ENCODE results near the gene ERC1. TPM values are rescaled to one million over a fixed set of nuclear protein-coding genes. Genes with fewer than 3 reads are reported as not detected.

ERC1 gene
- total and polyA plus RNA-seq, 2 of the 4 experiments (the other 2 are of a cell fraction) = 11.6 to 25.6 TPM

- ChIA-PET POLR2A (ENCODE audit: unreplicated experiment) (no interaction called here), CTCF (no interaction called here)
- H4K91ac ChIP-seq (ENCODE audit: insufficient read depth, low read depth, low read length) = no peak overlapping the region
- DNase-seq (no peak), ATAC-seq (ENCODE audit: low read depth) (no peak)
- no peak overlapping the region for H3K56ac ChIP-seq (ENCODE audit: extremely low read depth, insufficient read depth, low read length)
- peak overlapping the region; percentile 61 for H3K4ac ChIP-seq (ENCODE audit: low read depth, low read length)
- no peak overlapping the region for H3K4me3 ChIP-seq (ENCODE audit: insufficient read depth, low read depth, low read length)
- TF ChIP-seq CHD1 (IDR thresholded peaks at IDR 0.05; ENCODE audit: low read depth, low read length) = no peak
- TF ChIP-seq RAD21 (IDR thresholded peaks at IDR 0.05; ENCODE audit: low read length) = no peak
- TF ChIP-seq, protein P1, sequence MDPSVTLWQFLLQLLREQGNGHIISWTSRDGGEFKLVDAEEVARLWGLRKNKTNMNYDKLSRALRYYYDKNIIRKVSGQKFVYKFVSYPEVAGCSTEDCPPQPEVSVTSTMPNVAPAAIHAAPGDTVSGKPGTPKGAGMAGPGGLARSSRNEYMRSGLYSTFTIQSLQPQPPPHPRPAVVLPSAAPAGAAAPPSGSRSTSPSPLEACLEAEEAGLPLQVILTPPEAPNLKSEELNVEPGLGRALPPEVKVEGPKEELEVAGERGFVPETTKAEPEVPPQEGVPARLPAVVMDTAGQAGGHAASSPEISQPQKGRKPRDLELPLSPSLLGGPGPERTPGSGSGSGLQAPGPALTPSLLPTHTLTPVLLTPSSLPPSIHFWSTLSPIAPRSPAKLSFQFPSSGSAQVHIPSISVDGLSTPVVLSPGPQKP (IDR thresholded peaks at IDR 0.05; ENCODE audit: borderline replicate concordance, low read depth, low read length) = no peak
- TF ChIP-seq, protein P2, sequence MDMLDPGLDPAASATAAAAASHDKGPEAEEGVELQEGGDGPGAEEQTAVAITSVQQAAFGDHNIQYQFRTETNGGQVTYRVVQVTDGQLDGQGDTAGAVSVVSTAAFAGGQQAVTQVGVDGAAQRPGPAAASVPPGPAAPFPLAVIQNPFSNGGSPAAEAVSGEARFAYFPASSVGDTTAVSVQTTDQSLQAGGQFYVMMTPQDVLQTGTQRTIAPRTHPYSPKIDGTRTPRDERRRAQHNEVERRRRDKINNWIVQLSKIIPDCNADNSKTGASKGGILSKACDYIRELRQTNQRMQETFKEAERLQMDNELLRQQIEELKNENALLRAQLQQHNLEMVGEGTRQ (IDR thresholded peaks at IDR 0.05; ENCODE audit: low read depth, low read length) = no peak
- no peak for TF ChIP-seq CTCF (conservative IDR thresholded peaks at IDR 0.05; ENCODE audit: low read depth, low read length)
- TF ChIP-seq NFE2L2 (IDR thresholded peaks at IDR 0.05; ENCODE audit: low read depth, low read length) = no peak
- TF ChIP-seq FOS (IDR thresholded peaks at IDR 0.05; ENCODE audit: low read depth, low read length) = no peak
- TF ChIP-seq CEBPB (IDR thresholded peaks at IDR 0.05; ENCODE audit: low read depth, low read length) = no peak
- no peak for TF ChIP-seq MAZ (IDR thresholded peaks at IDR 0.05; ENCODE audit: borderline replicate concordance, low read depth, low read length)
- no peak for TF ChIP-seq RCOR1 (IDR thresholded peaks at IDR 0.05; ENCODE audit: insufficient replicate concordance, low read length)
- no peak for TF ChIP-seq MAFK (IDR thresholded peaks at IDR 0.05; ENCODE audit: low read depth, low read length)
- no peak for TF ChIP-seq MXI1 (IDR thresholded peaks at IDR 0.05; ENCODE audit: borderline replicate concordance, low read depth, low read length)
- H3K9ac ChIP-seq (ENCODE audit: low read depth, low read length) = no peak overlapping the region
- no peak overlapping the region for H3K18ac ChIP-seq (ENCODE audit: low read depth, low read length)
- no peaks in the 10 kb centered on the region; the same call in 1 of the 2 replicates for H3K4me1 ChIP-seq (ENCODE audit: control insufficient read depth, insufficient read depth, low read length)
- peaks cover 2% of the 10 kb centered on the region; the same call in 1 of the 2 replicates for H3K9me1 ChIP-seq (ENCODE audit: insufficient read depth, low read length)
- no peaks in the 10 kb centered on the region for H3K9me3 ChIP-seq (ENCODE audit: control insufficient read depth, insufficient read depth, low read length)
- H4K5ac ChIP-seq (ENCODE audit: low read depth, low read length) = no peak overlapping the region
- H3K4me2 ChIP-seq (ENCODE audit: low read depth, low read length) = no peak overlapping the region
- peak overlapping the region; percentile 68 for H2AK9ac ChIP-seq (replicated peaks; ENCODE audit: low read depth, low read length, poor library complexity)
- H3K14ac ChIP-seq (replicated peaks; ENCODE audit: low read depth, low read length) = peak overlapping the region; percentile 48; the same call in 1 of the 2 replicates
- H2AFZ ChIP-seq (replicated peaks; ENCODE audit: low read length, poor library complexity) = peak overlapping the region; percentile 27
- dilution Hi-C loops (cut with HindIII; ENCODE audit: low sequenced_read_pairs, unreplicated experiment) = no loop called here
- no peak overlapping the region for H2BK5ac ChIP-seq (ENCODE audit: low read depth, low read length, poor library complexity, severe bottlenecking)
- in situ Hi-C loops (cut with MboI; ENCODE audit: low sequenced_read_pairs) = no loop called here
- intact Hi-C loops (cut with micrococcal nuclease) = no loop called here
- H2BK120ac ChIP-seq (ENCODE audit: low read depth, low read length) = peak overlapping the region; percentile 40; the same call in 1 of the 2 replicates
- 0 out of 3 replicates have a peak overlapping the region, but pooled peaks have one; percentile 46 for H2BK15ac ChIP-seq (ENCODE audit: low read depth, low read length)
- BruUV-seq (replicated peaks) = no TSS peak
- H2AK5ac ChIP-seq (ENCODE audit: low read depth, low read length) = peak overlapping the region; percentile 35; the same call in 1 of the 2 replicates
- H4K20me1 ChIP-seq (ENCODE audit: insufficient read depth, low read length) = no peaks in the 10 kb centered on the region
- H3K79me1 ChIP-seq (ENCODE audit: low read depth in 1 of 2, low read length in 2 of 2) = peaks cover 3 to 6% of the 10 kb centered on the region in 2 experiments; a peak in 2 of 4 replicates
- peaks cover 1% of the 10 kb centered on the region for H3K36me3 ChIP-seq (ENCODE audit: control insufficient read depth, insufficient read depth, low read length)
- H3K27ac ChIP-seq (ENCODE audit: insufficient read depth, low read length) = no peak overlapping the region
- peak overlapping the region in 1 of 2 experiments; percentile 22; a peak in 2 of 4 replicates for H4K8ac ChIP-seq (ENCODE audit: low read depth in 2 of 2, low read length in 2 of 2)
- H3K23ac ChIP-seq (ENCODE audit: low read depth, low read length) = 0 out of 2 replicates have a peak overlapping the region, but pooled peaks have one; percentile 46
- peak overlapping the region; percentile 34; the same call in 1 of the 2 replicates for H2BK20ac ChIP-seq (ENCODE audit: low read depth, low read length)
- H3K27me3 ChIP-seq (ENCODE audit: control insufficient read depth, insufficient read depth, low read length) = no peaks in the 10 kb centered on the region
- WGBS, 2 experiments (ENCODE audit: extremely low coverage in 2 of 2, insufficient read length in 1 of 2) = 70% methylated on average over 4 of the region's 10 CpGs; no CpG with 5 or more reads in 1 of the 2 experiments
Observed at GRCh38 chr12:1463073-1463905, 472.3 kb downstream of the ERC1 start.
